Neural crest cell (in vitro differentiated cells): ENCODE data around the gene MAP3K8. TPM values are rescaled to one million over a fixed set of nuclear protein-coding genes. Genes with fewer than 3 reads are reported as not detected.
A peak's percentile ranks its signal among the peaks of the same experiment; 100 is the strongest.

Experiments
- DNase-seq: peaks from one replicate; pipeline ENCODE4 v3.0.0; 2021; ENCODE audit warnings: low read depth, mixed read lengths, low spot score
- H3K27ac Mint-ChIP-seq: one replicate; pipeline ENCODE4 v1.8.0; 2021; ENCODE audit warnings: mild to moderate bottlenecking, mixed read lengths; ENCODE audit not compliant: unreplicated experiment
- H3K27me3 Mint-ChIP-seq: 2 replicates; pipeline ENCODE4 v1.8.0; 2021; ENCODE audit warnings: low read depth, mild to moderate bottlenecking, mixed read lengths
- H3K36me3 Mint-ChIP-seq: 2 replicates; pipeline ENCODE4 v1.8.0; 2021; ENCODE audit warnings: low read depth, mild to moderate bottlenecking, mixed read lengths
- H3K4me1 Mint-ChIP-seq: 2 replicates; pipeline ENCODE4 v1.8.0; 2021; ENCODE audit warnings: mixed read lengths
- H3K4me3 Mint-ChIP-seq: one replicate; pipeline ENCODE4 v1.8.0; 2021; ENCODE audit warnings: mild to moderate bottlenecking, mixed read lengths
- H3K9me3 Mint-ChIP-seq: 2 replicates; pipeline ENCODE4 v1.8.0; 2021; ENCODE audit warnings: mixed read lengths
- long read RNA-seq: library from polyadenylated mRNA; unstranded; transcript quantifications from one replicate; pipeline ENCODE4 v2.0.0, GENCODE V29; 2020
- total RNA-seq: library from RNA; stranded (reverse); gene quantifications from 2 replicates; pipeline ENCODE4 v1.2.1, GENCODE V29; 2021
- TF ChIP-seq, protein P1 (sequence below): fragments of 200-600 bp; sonication (generic); conservative IDR thresholded peaks from 2 replicates; pipeline ENCODE4 v1.5.0; 2021; ENCODE audit warnings: antibody characterized with exemption, mild to moderate bottlenecking

Gene MAP3K8
- 0.30 and 1.4 TPM in 2 replicates for total RNA-seq
- long read RNA-seq = 0 reads

GRCh38 chr10:30433730-30434272, at the start of gene MAP3K8:
Gene MAP3K8 (plus strand): TSS chr10:30434184. CDS start chr10:30438939, 4,755 bp downstream.
- Mint-ChIP-seq H3K4me1 (peaks cover 47% of the 10 kb centered on the region), H3K36me3 (no peaks in the 10 kb centered on the region), H3K27me3 (peaks cover 34% of the 10 kb centered on the region), H3K27ac (peak within 1 kb of the TSS; percentile 35), H3K9me3 (no peaks in the 10 kb centered on the region), H3K4me3 (peak within 1 kb of the TSS; percentile 90)
- TF ChIP-seq, protein P1, sequence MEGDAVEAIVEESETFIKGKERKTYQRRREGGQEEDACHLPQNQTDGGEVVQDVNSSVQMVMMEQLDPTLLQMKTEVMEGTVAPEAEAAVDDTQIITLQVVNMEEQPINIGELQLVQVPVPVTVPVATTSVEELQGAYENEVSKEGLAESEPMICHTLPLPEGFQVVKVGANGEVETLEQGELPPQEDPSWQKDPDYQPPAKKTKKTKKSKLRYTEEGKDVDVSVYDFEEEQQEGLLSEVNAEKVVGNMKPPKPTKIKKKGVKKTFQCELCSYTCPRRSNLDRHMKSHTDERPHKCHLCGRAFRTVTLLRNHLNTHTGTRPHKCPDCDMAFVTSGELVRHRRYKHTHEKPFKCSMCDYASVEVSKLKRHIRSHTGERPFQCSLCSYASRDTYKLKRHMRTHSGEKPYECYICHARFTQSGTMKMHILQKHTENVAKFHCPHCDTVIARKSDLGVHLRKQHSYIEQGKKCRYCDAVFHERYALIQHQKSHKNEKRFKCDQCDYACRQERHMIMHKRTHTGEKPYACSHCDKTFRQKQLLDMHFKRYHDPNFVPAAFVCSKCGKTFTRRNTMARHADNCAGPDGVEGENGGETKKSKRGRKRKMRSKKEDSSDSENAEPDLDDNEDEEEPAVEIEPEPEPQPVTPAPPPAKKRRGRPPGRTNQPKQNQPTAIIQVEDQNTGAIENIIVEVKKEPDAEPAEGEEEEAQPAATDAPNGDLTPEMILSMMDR = no peak
- peak; percentile 68 for DNase-seq

- Mint-ChIP-seq H3K9me3 (no peaks in the 10 kb centered on the region), H3K36me3 (no peaks in the 10 kb centered on the region), H3K4me1 (peaks cover 22% of the 10 kb centered on the region), H3K27ac (no peak overlapping the region), H3K27me3 (no peaks in the 10 kb centered on the region), H3K4me3 (no peak overlapping the region)
- DNase-seq = peak; percentile 20
- TF ChIP-seq, protein P1 = peak; percentile 51
Measured at GRCh38 chr10:30384701-30385201, 49.2 kb upstream of the MAP3K8 start.

GRCh38 chr10:30386801-30387588, 47.0 kb upstream of the MAP3K8 start:
- H3K36me3 Mint-ChIP-seq = no peaks in the 10 kb centered on the region
- no peak overlapping the region for H3K4me3 Mint-ChIP-seq
- DNase-seq = no peak
- TF ChIP-seq, protein P1 = no peak
- H3K27me3 Mint-ChIP-seq = peaks cover 3% of the 10 kb centered on the region
- H3K4me1 Mint-ChIP-seq = peaks cover 25% of the 10 kb centered on the region
- H3K9me3 Mint-ChIP-seq = no peaks in the 10 kb centered on the region
- H3K27ac Mint-ChIP-seq = peak overlapping the region; percentile 15

DNA sequence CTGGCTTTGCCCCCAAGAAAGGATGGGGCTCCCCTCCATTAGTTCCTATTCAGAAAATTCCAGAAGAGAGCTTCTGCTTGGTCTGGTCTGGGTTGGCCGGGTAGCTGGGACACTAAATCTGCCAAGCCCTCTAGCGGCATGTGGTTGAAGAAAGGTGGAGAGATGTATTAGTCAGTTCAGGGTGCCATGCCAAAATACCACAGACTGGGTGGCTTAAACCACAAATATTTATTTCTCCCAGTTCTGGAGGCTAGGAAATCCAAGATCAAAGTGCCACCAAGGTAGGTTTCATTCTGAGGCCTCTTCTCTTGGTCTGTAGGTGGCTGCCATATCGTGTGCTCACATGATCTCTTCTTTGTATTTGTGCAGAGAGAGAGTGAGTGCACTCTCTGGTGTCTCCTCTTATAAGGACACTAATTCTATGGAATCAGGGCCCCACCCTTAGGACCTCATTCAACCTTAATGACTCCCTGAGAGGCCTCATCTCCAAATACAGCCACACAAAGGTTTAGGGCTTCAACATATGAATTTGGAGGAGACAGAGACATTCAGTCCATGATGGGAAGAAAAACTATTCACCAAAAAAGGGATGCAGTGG, 46.2 kb upstream of the MAP3K8 start:
- H3K27me3 Mint-ChIP-seq = peaks cover 6% of the 10 kb centered on the region
- H3K4me1 Mint-ChIP-seq = peaks cover 26% of the 10 kb centered on the region
- no peak overlapping the region for H3K27ac Mint-ChIP-seq
- H3K9me3 Mint-ChIP-seq = no peaks in the 10 kb centered on the region
- TF ChIP-seq, protein P1 = no peak
- no peak overlapping the region for H3K4me3 Mint-ChIP-seq
- no peaks in the 10 kb centered on the region for H3K36me3 Mint-ChIP-seq
- DNase-seq = no peak

DNA sequence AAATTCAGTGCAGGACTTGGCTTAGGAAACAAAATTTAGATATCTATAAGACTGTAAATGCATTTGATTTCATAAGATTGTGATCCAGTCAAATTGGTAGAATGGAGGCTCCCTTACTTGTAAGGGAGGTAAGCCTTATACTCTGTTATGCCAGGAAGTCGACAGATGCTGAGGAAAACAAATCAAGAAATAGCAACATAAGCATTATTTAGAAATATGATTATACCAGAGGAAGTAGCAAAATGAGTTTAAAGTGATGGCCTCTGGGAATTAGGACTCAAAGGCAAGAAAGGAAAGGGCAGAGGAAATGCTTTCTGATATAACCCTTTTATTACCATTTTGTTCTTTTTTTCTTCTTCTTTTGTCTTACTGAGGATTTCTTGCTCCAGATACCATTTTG, 44.4 kb upstream of the MAP3K8 start:
- no peak for DNase-seq
- Mint-ChIP-seq H3K4me1 (peaks cover 11% of the 10 kb centered on the region), H3K27me3 (peaks cover 9% of the 10 kb centered on the region), H3K27ac (no peak overlapping the region), H3K9me3 (no peaks in the 10 kb centered on the region), H3K36me3 (no peaks in the 10 kb centered on the region), H3K4me3 (no peak overlapping the region)
- TF ChIP-seq, protein P1 = no peak
